AML-193 (cell line): ENCODE results near the gene TAS1R3.

Source experiments
- DNase-seq, 2 experiments: peaks; one replicate each; lab custom pipeline; 2025; lab: John Stamatoyannopoulos, UW

The TAS1R3 gene

GRCh38 chr1:1331068-1331965 is at the start of gene TAS1R3:
Gene TAS1R3, plus strand, starts transcription at chr1:1331280. Its CDS starts 66 bp downstream, at chr1:1331346.
- DNase-seq: no peak

DNA sequence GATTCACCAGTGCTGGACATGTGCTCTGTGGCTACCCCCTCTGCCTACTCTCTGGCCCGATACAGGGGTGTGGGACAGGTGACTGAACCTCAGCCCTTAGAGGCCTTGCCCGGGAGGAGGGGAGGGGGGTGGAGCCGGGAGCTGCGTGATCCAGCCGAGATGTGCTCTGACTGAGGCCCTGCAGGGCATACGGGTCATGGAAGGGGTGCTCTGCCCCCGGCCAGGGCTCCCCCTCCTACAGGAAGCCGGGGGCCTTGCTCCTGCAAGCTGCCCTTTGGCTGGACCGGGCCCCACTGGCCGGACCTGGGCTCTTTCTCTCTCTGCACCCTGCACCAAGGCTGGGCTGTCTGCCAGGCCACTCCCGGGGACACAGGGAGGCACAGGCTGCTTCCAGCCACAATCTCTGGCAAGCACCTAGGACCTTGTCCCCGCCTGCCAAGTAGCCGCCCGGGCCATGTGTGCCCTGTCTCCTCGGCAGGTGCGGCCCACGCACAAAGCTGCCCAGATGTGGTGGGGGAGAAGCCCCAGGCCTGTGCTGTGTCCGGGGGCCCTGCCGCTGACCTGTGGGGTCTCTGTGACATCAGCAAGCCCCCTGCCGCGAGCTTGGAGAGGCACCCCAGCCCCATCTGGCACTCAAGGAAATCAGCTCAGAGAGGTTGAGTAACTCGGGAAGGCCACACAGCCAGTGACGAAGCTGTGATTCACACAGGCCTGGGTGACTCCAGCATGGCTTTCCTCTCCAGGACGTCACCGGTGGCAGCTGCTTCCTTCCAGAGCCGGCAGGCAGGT is 49.4 kb upstream of the TAS1R3 start:
- no peak for DNase-seq

DNA sequence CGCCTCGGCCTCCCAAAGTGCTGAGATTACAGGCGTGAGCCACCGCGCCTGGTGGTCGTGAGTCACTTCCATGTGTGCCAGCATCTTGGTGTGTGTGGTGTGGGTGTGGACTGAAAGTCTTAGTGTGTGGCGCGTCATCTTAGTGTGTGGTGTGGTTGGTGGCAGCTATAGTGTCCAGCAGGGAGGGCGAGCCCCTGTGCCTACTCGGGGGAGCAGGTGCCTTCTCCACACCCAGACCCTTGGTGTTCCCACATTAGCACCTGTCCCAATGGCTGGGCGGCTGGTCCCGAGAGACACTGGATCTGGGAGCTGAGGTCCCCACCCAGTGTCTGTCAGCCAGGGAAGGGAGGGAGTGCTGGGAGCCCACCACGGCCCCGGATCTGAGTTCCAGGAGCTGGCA is 48.1 kb upstream of the TAS1R3 start:
- no peak for DNase-seq

DNA sequence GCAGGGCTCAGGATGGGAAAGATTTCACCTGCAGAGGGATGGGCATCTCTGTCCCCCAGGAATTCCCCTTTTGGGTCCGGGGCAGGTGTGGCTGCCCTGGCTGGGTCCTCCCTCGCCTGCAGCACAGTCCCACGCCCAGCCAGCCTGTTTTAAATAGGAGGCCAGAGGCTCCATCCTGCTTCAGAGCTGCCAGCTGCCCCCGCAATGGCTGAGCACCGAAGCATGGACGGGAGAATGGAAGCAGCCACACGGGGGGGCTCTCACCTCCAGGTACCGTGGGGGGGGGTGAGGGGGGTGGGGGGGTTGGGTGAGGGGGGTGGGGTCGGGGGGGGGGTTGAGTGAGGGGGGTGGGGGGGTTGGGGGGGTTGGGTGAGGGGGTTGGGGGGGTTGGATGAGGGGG is 47.3 kb upstream of the TAS1R3 start:
- DNase-seq: no peak

- no peak for DNase-seq
Observed at GRCh38 chr1:1284221-1285101, 46.6 kb upstream of the TAS1R3 start.

DNA sequence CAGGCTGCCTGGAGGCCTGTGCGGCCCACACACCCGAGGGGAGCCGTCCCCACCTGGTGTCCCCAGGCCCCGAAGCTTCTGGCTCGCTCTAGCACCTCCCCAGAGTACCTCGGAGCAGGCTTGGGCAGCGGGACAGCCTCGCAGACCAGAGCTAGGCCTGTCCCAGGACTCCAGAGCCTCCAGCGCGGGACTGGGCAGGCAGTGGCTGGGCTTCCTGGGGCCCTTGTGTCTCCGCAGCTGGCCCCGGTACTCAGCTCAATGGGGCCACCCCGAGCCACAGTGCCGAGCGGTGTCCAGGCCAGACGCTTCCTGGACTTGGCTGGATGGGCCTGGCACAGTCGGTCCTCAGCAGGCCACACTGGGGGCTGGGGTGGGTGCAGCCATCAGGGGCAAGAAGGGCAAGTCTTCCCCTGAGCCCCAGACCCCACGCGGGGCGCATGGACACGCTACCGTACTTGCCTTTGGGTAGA is 45.9 kb upstream of the TAS1R3 start:
- no peak for DNase-seq

GRCh38 chr1:1285611-1286311 is 45.3 kb upstream of the TAS1R3 start:
- no peak for DNase-seq

- no peak for DNase-seq
Observed at GRCh38 chr1:1286313-1287261, 44.5 kb upstream of the TAS1R3 start.

DNA sequence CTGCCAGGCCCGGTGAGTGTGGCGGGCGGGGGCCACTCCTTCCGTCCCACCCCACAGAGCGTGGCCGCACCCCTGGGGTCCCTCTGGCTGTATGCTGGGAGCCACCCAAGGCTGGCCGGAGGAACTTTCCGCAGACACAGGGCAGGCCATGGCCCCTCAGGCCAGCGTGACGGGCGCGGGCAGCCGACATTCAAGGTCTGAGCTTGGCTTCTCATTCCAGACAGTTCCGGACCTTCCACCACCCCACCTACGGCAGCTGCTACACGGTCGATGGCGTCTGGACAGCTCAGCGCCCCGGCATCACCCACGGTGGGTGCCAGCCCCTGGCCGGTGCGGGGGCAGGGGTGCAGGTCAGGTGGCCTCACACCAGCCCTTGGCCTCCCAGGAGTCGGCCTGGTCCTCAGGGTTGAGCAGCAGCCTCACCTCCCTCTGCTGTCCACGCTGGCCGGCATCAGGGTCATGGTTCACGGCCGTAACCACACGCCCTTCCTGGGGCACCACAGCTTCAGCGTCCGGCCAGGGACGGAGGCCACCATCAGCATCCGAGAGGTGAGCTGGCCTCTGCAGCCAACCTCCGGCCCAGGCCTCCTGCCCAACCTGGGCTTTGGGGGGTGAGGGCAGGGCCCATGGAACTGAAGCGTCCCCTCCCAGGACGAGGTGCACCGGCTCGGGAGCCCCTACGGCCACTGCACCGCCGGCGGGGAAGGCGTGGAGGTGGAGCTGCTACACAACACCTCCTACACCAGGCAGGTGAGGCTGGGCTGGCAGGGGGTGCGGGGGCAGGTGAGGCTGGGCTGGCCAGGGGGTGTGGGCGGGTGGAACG is 43.6 kb upstream of the TAS1R3 start:
- DNase-seq: no peak

- DNase-seq: peak; percentile 50 to 54
Observed at GRCh38 chr1:1290238-1290731, 40.8 kb upstream of the TAS1R3 start.

GRCh38 chr1:1291023-1291528 is 40.0 kb upstream of the TAS1R3 start:
- DNase-seq: no peak

DNA sequence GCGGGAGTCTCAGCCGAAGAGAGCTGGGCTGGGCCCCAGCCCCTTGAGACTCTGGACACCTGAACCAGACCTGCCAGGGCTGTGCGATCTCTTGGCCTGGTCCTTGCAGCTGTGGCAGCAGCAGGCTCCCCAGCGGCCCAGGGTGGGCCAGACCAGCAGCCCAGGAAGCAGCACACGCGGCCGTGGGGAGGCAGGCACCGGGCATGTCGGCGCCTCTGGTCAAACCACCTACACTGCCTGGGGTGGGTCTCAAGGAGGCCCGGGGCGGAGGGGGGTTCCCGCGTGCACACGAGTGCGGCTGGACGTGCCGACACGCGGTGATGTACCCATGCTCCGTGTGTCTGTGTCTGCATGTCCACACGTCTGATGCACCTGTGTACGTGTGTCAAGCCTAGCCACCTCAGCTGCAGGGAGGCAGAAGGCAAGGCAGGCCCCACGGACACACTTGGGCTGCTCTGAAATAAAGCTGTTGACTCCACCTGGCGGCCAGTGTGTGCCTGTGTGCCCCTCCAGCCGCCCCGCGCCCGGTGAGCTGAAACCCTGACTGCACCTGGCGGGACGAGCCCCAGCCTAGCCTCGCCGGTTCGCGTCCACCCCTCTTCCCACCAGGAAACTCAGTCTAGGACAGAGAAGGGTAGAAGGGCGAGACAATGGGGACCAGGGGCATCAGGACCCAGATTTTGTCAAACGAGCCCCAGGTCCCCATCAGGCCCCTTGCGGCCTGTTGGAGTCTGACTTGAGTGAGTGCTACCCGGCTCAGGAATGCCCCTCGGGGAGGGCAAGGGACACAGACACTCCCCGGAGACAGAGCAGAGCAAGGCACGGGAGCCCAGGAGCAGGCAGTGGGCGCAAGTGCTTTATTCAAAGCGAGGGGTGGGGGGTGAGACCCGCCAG is 39.3 kb upstream of the TAS1R3 start:
- DNase-seq: peak; percentile 16 to 26

DNA sequence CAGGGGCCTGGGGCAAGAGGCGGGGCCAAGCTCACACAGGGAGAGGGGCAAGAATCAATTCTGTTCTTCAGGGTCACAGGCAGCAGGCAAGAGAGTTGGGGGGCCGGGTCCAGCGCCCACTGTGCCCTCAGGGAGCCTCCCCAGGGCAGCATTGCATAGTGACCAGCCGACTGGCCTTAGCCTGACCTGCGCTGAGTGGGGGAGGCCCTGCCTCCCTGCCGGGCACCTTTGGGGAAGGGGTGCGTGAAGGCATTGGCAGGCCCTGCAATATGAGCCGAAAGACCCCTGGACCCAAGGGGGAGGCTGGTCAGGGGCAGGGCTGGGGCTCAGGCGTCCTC is 38.7 kb upstream of the TAS1R3 start:
- DNase-seq: no peak

DNA sequence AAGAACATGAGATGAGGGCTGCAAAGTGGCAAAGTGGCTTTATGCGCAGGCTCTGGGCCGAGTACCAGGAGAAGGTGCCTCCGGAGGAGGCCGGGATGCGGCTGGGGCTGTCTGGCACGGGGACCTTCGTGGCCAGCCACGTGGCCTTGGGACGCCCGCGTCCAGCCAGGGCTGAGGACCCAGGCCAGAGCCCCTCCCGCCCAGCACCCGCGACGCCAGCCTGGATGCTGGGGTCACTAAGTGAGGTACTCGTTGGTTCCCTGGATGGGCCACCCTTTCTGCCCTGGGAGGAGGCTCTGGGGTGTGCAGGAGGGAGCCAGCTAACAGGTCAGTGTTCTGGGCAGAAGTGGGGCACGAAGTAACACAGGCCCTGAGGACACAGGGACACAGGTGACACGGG is 38.2 kb upstream of the TAS1R3 start:
- no peak for DNase-seq

DNA sequence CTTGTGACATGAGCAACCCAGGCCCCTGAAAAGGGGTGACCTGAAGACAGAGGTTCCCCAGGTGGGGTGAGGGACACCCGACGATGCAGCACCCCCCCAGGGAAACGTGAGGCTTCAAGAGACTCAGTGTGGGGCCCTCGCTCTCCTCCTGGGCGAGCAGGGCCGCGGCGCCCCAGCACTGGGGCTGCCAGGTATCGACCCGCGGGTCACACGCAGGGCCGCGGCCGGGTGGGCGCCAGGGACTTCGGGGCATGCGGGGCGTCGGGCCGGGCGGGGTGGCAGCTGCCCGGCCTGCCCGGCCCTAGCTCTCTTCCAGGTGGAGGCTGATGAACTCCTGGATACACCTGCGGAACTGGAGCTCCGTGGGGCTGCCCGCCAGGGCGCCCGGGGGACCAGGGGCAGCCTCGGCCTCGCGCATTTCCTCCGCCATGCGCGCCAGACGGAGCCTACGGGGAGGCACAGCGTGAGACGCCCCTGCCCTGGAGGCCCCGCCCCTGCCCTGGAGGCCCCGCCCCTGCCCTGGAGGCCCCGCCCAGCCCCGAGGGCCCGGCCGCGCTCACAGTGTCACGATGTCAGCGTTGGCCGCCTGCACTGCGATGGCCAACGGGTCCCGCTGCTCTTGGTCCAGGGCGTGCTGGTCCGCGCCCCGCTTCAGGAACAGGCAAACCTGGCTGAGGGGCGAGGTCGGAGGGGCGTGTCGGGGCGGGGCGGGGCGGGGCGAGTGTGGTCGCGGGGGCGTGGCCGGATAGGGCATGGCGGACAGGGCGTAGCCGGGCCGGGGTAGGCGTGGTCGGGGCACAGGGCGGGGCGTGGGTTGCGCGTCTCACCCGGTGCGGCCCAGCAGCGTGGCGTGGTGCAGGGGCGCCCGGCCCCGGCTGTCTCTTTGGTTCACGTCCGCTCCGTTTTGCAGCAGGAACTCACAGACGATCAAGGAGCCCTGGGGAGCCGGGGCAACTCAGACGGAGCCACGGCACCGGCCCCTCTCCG is 37.5 kb upstream of the TAS1R3 start:
- DNase-seq: no peak

DNA sequence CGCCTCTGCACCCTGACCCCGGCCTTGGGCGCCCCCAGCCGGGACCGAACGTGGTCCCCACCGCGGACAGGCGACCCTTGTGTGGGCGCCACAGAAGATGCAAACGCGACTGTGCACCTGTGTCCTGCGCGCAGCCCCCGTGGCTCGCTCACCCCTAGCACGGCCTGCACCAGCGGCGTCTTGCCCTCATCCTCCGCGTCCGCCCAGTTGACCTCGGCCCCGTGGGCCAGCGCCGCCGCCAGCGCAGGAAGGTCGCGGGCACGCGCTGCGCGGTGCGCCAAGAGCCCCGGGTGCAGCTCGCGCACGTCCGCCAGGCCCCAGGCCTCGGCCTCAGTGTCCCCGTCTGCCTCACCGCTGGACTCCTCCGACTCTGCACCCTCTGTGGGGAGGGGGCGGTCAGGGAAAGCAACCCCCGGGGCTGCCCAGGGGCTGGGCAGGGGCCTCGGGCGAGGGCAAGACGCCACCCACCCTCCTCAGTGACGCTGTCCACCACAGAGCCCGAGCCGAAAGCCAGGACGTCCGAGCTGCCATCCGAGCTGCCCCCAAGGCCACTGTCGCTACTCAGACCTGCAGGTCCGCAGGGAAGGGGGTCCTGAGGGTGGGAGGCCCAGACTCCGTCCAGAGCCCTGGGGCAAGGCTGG is 36.7 kb upstream of the TAS1R3 start:
- DNase-seq: no peak
